HG03108 (cell line): ENCODE results near the gene GCNA.
"Not testable (repeated sequence)": the region's sequence is repeated elsewhere in the genome, so short reads cannot be mapped to it uniquely, and the experiment has no call there.

Source experiments
- ATAC-seq: cut with Tn5 transposase; IDR thresholded peaks from one replicate; pipeline ENCODE4 v1.9.1; 2021; ENCODE audit warnings: moderate library complexity; ENCODE audit not compliant: unreplicated experiment

GCNA gene

DNA sequence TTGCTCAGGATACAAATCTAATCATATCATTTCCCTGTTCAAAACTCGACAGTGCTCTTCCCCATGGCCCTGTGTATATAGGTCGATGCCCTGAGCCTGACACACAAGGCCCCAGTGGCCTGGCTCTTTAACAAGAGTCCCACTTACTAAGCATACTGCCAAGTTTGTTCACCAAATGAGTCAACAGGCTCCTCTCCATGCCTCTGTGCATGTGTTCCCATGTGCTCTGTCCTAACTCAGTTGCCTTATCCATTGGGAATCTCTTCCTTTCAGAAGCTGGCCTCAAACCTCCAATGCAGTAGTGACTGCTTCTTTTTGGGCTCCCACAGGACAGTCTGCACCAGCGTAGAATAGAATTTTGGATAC, 59.0 kb downstream of the GCNA start:
- no peak for ATAC-seq

GRCh38 chrX:71637848-71638247, 59.6 kb downstream of the GCNA start:
- ATAC-seq: no peak

GRCh38 chrX:71638409-71638808, 60.2 kb downstream of the GCNA start:
- ATAC-seq: no peak

DNA sequence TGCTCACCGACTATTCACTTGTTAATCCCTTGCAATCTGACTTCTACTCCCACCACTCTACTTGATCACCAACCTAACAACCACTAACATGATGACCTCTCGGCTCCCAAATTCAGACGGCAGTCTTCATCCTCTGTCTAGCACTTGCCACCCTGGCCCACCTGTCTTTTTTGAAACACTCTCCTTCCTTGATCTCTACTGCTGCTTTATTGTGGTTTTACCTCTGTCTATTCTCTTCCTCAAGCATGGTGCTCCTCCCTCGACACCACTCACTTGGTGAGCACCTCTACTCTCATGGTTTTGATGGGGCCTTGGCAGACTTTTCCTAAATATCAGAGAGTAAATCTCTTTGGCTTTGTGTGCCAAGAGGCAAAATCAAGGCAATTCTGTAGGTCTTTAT, 61.8 kb downstream of the GCNA start:
- ATAC-seq: no peak

DNA sequence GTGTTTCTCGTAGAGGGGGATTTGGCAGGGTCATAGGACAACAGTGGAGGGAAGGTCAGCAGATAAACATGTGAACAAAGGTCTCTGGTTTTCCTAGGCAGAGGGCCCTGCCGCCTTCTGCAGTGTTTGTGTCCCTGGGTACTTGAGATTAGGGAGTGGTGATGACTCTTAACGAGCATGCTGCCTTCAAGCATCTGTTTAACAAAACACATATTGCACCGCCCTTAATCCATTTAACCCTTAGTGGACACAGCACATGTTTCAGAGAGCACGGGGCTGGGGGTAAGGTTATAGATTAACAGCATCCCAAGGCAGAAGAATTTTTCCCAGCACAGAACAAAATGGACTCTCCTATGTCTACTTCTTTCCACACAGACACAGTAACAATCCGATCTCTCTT, 66.2 kb downstream of the GCNA start:
- not testable (repeated sequence) for ATAC-seq

GRCh38 chrX:71650333-71650969, 72.2 kb downstream of the GCNA start:
- peak; percentile 92 for ATAC-seq

DNA sequence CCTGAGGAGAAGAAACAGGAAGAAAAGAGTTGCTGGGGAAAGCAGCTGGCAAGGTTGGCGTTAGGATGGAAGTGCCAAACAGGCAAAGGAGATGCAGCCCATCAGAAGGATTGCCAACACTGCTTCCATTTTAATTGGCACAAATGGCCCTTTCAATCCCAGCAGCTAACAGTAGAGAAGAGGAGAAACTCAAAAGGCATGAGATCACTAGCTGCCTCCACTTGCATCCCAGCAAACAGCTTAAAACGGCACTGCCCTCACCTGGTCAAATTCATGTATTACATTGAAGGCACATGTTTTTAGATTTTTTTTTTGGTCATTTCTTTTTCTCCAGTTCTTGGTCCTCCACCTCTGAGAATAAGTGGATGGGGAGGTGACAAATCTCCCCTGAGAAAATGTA, 74.2 kb downstream of the GCNA start:
- no peak for ATAC-seq

GRCh38 chrX:71653344-71653743, 75.1 kb downstream of the GCNA start:
- ATAC-seq: no peak

DNA sequence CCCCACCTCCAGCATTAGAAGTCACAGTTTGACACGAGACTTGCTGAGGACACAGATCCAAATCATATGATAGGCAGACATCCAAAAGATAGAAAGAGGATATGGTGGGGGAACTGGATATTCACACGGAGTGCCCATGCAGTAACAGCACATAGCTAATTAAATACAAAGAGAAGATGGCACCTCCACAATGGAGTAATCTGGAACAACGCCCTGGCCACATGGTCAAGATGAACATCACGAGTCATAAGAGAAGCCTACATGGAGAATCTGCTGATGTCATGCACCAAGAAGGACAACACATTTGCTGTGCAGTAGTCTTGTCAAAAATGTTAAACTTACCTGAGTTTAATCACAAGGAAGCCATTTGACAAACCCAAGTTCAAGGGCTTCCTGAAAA, 79.0 kb downstream of the GCNA start:
- ATAC-seq: no peak

GRCh38 chrX:71659342-71659741, 81.1 kb downstream of the GCNA start:
- ATAC-seq: no peak

GRCh38 chrX:71659959-71660358, 81.7 kb downstream of the GCNA start:
- no peak for ATAC-seq

GRCh38 chrX:71660562-71661416, 82.6 kb downstream of the GCNA start:
- ATAC-seq: no peak

GRCh38 chrX:71661919-71662318, 83.7 kb downstream of the GCNA start:
- no peak for ATAC-seq

GRCh38 chrX:71662654-71663053, 84.4 kb downstream of the GCNA start:
- not testable (repeated sequence) for ATAC-seq
